ENCODE measurements around the gene G6PC2.

Gene G6PC2

GRCh38 chr2:168949324-168949723, 48.2 kb downstream of the G6PC2 start:
- no peak for DNase-seq

- DNase-seq: no peak
These were observed 50.8 kb downstream of the G6PC2 start for GRCh38 chr2:168951871-168952270.

GRCh38 chr2:168952424-168952823, 51.3 kb downstream of the G6PC2 start:
- DNase-seq: no peak

GRCh38 chr2:168954256-168954655, 53.2 kb downstream of the G6PC2 start:
- DNase-seq: no peak

DNA sequence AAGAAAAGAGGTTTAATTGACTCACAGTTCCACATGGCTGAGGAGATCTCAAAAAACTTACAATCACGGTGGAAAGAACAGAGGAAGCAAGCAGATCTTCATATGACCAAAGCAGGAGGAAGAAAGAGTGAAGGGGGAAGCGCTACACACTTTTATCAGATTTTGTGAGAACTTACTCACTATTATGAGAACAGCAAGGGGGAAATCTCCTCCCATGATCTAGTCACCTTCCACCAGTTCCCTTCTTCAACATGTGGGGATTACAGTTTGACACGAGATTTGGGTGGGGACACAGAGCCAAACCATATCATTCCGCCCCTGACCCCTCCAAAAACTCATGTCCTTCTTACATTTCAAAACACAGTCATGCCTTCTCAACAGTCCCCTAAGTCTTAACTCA, 54.2 kb downstream of the G6PC2 start:
- DNase-seq: no peak

DNA sequence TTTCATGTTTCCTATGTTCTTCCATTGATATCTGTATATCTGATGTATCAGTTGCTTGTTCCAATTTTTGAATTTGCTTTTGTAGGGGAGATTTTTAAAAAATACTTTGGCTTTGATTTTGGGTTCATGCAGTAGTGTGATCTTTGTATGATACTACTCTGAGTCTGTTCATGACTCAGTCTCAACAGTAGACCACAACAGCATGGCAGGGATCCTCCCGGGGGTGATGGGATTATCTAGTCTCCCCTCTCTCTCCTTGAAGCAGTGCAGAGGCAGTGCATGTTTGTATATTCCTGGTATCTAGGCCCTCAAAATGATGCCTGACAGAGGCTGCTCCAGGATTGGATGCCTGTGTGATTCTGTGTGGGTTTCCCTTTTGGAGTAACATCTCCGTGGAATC, 55.3 kb downstream of the G6PC2 start:
- DNase-seq: no peak

Data from NCI-H1694 treated with DMSO at 0.1 percent for 48 hours (cell line).